Activated T-helper 17 cell treated with anti-CD3 and anti-CD28 coated beads, Interleukin-2, amount 50 U/mL, for 72 hours (primary cell): ENCODE results near the gene EFR3B. TPM values are rescaled to one million over a fixed set of nuclear protein-coding genes. Genes with fewer than 3 reads are reported as not detected.

ENCODE experiments used
- ATAC-seq: fragments of 150-1000 bp; cut with Tn5 transposase; replicated peaks from 2 replicates; pipeline ENCODE4 v1.10.0; 2021; ENCODE audit warnings: mild to moderate bottlenecking, moderate library complexity
- H3K27ac Mint-ChIP-seq: one replicate; pipeline ENCODE4 v1.8.0; 2022; ENCODE audit warnings: mixed read lengths
- H3K27me3 Mint-ChIP-seq: one replicate; pipeline ENCODE4 v1.8.0; 2022; ENCODE audit warnings: mixed read lengths
- H3K36me3 Mint-ChIP-seq: one replicate; pipeline ENCODE4 v1.8.0; 2022; ENCODE audit warnings: low read depth, mild to moderate bottlenecking, mixed read lengths
- H3K4me1 Mint-ChIP-seq: one replicate; pipeline ENCODE4 v1.8.0; 2022; ENCODE audit warnings: mixed read lengths
- H3K4me3 Mint-ChIP-seq: one replicate; pipeline ENCODE4 v1.8.0; 2022; ENCODE audit warnings: mild to moderate bottlenecking, mixed read lengths
- H3K9me3 Mint-ChIP-seq: one replicate; pipeline ENCODE4 v1.8.0; 2022; ENCODE audit warnings: mixed read lengths
- total RNA-seq, 2 donors: library from RNA; stranded (reverse); gene quantifications; one replicate each; pipeline ENCODE4 v1.2.3, GENCODE V29; 2022

EFR3B gene
- total RNA-seq, 2 donors from 2014 or later: 0.24 to 0.40 TPM

- H3K9me3 Mint-ChIP-seq: no peaks in the 10 kb centered on the region
- H3K4me1 Mint-ChIP-seq: no peaks in the 10 kb centered on the region
- H3K27ac Mint-ChIP-seq: no peak overlapping the region
- H3K36me3 Mint-ChIP-seq: no peaks in the 10 kb centered on the region
- no peak for ATAC-seq
- H3K4me3 Mint-ChIP-seq: no peak overlapping the region
- H3K27me3 Mint-ChIP-seq: peaks cover 16% of the 10 kb centered on the region
Observed at GRCh38 chr2:25073025-25073424, 31.1 kb downstream of the EFR3B start.

- no peak for ATAC-seq
- no peak overlapping the region for H3K27ac Mint-ChIP-seq
- H3K9me3 Mint-ChIP-seq: no peaks in the 10 kb centered on the region
- H3K4me1 Mint-ChIP-seq: no peaks in the 10 kb centered on the region
- no peaks in the 10 kb centered on the region for H3K36me3 Mint-ChIP-seq
- peaks cover 19% of the 10 kb centered on the region for H3K27me3 Mint-ChIP-seq
- no peak overlapping the region for H3K4me3 Mint-ChIP-seq
Observed at GRCh38 chr2:25073914-25074313, 32.0 kb downstream of the EFR3B start.

GRCh38 chr2:25074826-25075225 lies 33.0 kb downstream of the EFR3B start:
- no peak overlapping the region for H3K4me3 Mint-ChIP-seq
- H3K27ac Mint-ChIP-seq: no peak overlapping the region
- ATAC-seq: no peak
- no peaks in the 10 kb centered on the region for H3K9me3 Mint-ChIP-seq
- no peaks in the 10 kb centered on the region for H3K36me3 Mint-ChIP-seq
- peaks cover 19% of the 10 kb centered on the region for H3K27me3 Mint-ChIP-seq
- no peaks in the 10 kb centered on the region for H3K4me1 Mint-ChIP-seq

GRCh38 chr2:25076749-25077148 lies 34.9 kb downstream of the EFR3B start:
- Mint-ChIP-seq H3K27ac (no peak overlapping the region), H3K9me3 (no peaks in the 10 kb centered on the region), H3K27me3 (peaks cover 24% of the 10 kb centered on the region), H3K4me3 (no peak overlapping the region), H3K4me1 (no peaks in the 10 kb centered on the region), H3K36me3 (no peaks in the 10 kb centered on the region)
- no peak for ATAC-seq

GRCh38 chr2:25077789-25078169 lies 35.9 kb downstream of the EFR3B start:
- Mint-ChIP-seq H3K4me1 (no peaks in the 10 kb centered on the region), H3K27me3 (peaks cover 23% of the 10 kb centered on the region), H3K36me3 (no peaks in the 10 kb centered on the region)

GRCh38 chr2:25078170-25079049 lies 36.5 kb downstream of the EFR3B start:
- H3K4me1 Mint-ChIP-seq: no peaks in the 10 kb centered on the region
- H3K27ac Mint-ChIP-seq: no peak overlapping the region
- H3K4me3 Mint-ChIP-seq: no peak overlapping the region
- H3K9me3 Mint-ChIP-seq: no peaks in the 10 kb centered on the region
- H3K27me3 Mint-ChIP-seq: peaks cover 22% of the 10 kb centered on the region
- ATAC-seq: no peak
- no peaks in the 10 kb centered on the region for H3K36me3 Mint-ChIP-seq

More at GRCh38 chr2:25077789-25078169, 35.9 kb downstream of the EFR3B start:
- H3K4me3 Mint-ChIP-seq: no peak overlapping the region
- H3K27ac Mint-ChIP-seq: no peak overlapping the region
- ATAC-seq: no peak
- no peaks in the 10 kb centered on the region for H3K9me3 Mint-ChIP-seq

- Mint-ChIP-seq H3K27me3 (peaks cover 20% of the 10 kb centered on the region), H3K36me3 (no peaks in the 10 kb centered on the region), H3K4me3 (no peak overlapping the region), H3K9me3 (no peaks in the 10 kb centered on the region), H3K4me1 (no peaks in the 10 kb centered on the region), H3K27ac (no peak overlapping the region)
- ATAC-seq: no peak
Observed at GRCh38 chr2:25079050-25079635, 37.3 kb downstream of the EFR3B start.

- H3K4me3 Mint-ChIP-seq: no peak overlapping the region
- ATAC-seq: no peak
- H3K9me3 Mint-ChIP-seq: no peaks in the 10 kb centered on the region
- no peaks in the 10 kb centered on the region for H3K36me3 Mint-ChIP-seq
- peaks cover 20% of the 10 kb centered on the region for H3K27me3 Mint-ChIP-seq
- no peak overlapping the region for H3K27ac Mint-ChIP-seq
- no peaks in the 10 kb centered on the region for H3K4me1 Mint-ChIP-seq
Observed at GRCh38 chr2:25081237-25081790, 39.4 kb downstream of the EFR3B start.

GRCh38 chr2:25082002-25082622 lies 40.2 kb downstream of the EFR3B start:
- no peak for ATAC-seq
- peaks cover 12% of the 10 kb centered on the region for H3K27me3 Mint-ChIP-seq
- no peaks in the 10 kb centered on the region for H3K9me3 Mint-ChIP-seq
- H3K27ac Mint-ChIP-seq: no peak overlapping the region
- no peaks in the 10 kb centered on the region for H3K4me1 Mint-ChIP-seq
- no peak overlapping the region for H3K4me3 Mint-ChIP-seq
- no peaks in the 10 kb centered on the region for H3K36me3 Mint-ChIP-seq

- Mint-ChIP-seq H3K27ac (no peak overlapping the region), H3K9me3 (no peaks in the 10 kb centered on the region)
Observed at GRCh38 chr2:25085761-25086560, 44.1 kb downstream of the EFR3B start.

GRCh38 chr2:25088817-25089516 lies 47.1 kb downstream of the EFR3B start:
- Mint-ChIP-seq H3K9me3 (no peaks in the 10 kb centered on the region), H3K4me1 (no peaks in the 10 kb centered on the region)

More at GRCh38 chr2:25085761-25086560, 44.1 kb downstream of the EFR3B start:
- no peak overlapping the region for H3K4me3 Mint-ChIP-seq
- H3K36me3 Mint-ChIP-seq: no peaks in the 10 kb centered on the region
- no peak for ATAC-seq
- H3K27me3 Mint-ChIP-seq: peaks cover 9% of the 10 kb centered on the region
- no peaks in the 10 kb centered on the region for H3K4me1 Mint-ChIP-seq

GRCh38 chr2:25089605-25090315 lies 47.9 kb downstream of the EFR3B start:
- Mint-ChIP-seq H3K27ac (no peak overlapping the region), H3K4me1 (no peaks in the 10 kb centered on the region), H3K36me3 (no peaks in the 10 kb centered on the region), H3K27me3 (peaks cover 3% of the 10 kb centered on the region), H3K4me3 (no peak overlapping the region), H3K9me3 (no peaks in the 10 kb centered on the region)
- ATAC-seq: no peak

More at GRCh38 chr2:25088817-25089516, 47.1 kb downstream of the EFR3B start:
- peaks cover 3% of the 10 kb centered on the region for H3K27me3 Mint-ChIP-seq
- ATAC-seq: no peak
- H3K4me3 Mint-ChIP-seq: no peak overlapping the region
- no peaks in the 10 kb centered on the region for H3K36me3 Mint-ChIP-seq
- H3K27ac Mint-ChIP-seq: no peak overlapping the region

- H3K9me3 Mint-ChIP-seq: no peaks in the 10 kb centered on the region
- no peak overlapping the region for H3K27ac Mint-ChIP-seq
- peaks cover 3% of the 10 kb centered on the region for H3K27me3 Mint-ChIP-seq
- no peak for ATAC-seq
- no peaks in the 10 kb centered on the region for H3K4me1 Mint-ChIP-seq
- no peak overlapping the region for H3K4me3 Mint-ChIP-seq
- H3K36me3 Mint-ChIP-seq: no peaks in the 10 kb centered on the region
Observed at GRCh38 chr2:25090801-25091200, 48.9 kb downstream of the EFR3B start.
